Osteocyte (in vitro differentiated cells): ENCODE results near the gene ADAM11. TPM values are rescaled to one million over a fixed set of nuclear protein-coding genes. Genes with fewer than 3 reads are reported as not detected.

Experiments
- DNase-seq: peaks from one replicate; pipeline ENCODE4 v3.0.0; 2021; ENCODE audit warnings: mixed read lengths; ENCODE audit not compliant: unreplicated experiment; ENCODE audit errors: extremely low spot score
- H3K27ac Mint-ChIP-seq: one replicate; pipeline ENCODE4 v1.8.0; 2021; ENCODE audit warnings: mild to moderate bottlenecking, mixed read lengths; ENCODE audit not compliant: unreplicated experiment
- H3K27me3 Mint-ChIP-seq: one replicate; pipeline ENCODE4 v1.8.0; 2021; ENCODE audit warnings: mixed read lengths; ENCODE audit not compliant: unreplicated experiment
- H3K36me3 Mint-ChIP-seq: one replicate; pipeline ENCODE4 v1.8.0; 2021; ENCODE audit warnings: mixed read lengths; ENCODE audit not compliant: unreplicated experiment
- H3K4me1 Mint-ChIP-seq: one replicate; pipeline ENCODE4 v1.8.0; 2021; ENCODE audit warnings: mixed read lengths; ENCODE audit not compliant: unreplicated experiment
- H3K4me3 Mint-ChIP-seq: one replicate; pipeline ENCODE4 v1.8.0; 2021; ENCODE audit warnings: mild to moderate bottlenecking, moderate library complexity, mixed read lengths; ENCODE audit not compliant: unreplicated experiment
- H3K9me3 Mint-ChIP-seq: one replicate; pipeline ENCODE4 v1.8.0; 2021; ENCODE audit warnings: mixed read lengths; ENCODE audit not compliant: unreplicated experiment
- total RNA-seq: library from RNA; stranded (reverse); gene quantifications from 2 replicates; pipeline ENCODE4 v1.2.1, GENCODE V29; 2021
- TF ChIP-seq, protein P1 (sequence below): fragments of 200-600 bp; sonication (generic); IDR thresholded peaks from 2 replicates; pipeline ENCODE4 v1.5.0; 2021; ENCODE audit warnings: antibody characterized with exemption, mild to moderate bottlenecking, moderate library complexity

The ADAM11 gene
- total RNA-seq, 1 donor from 2014 or later = 1.0 TPM

DNA sequence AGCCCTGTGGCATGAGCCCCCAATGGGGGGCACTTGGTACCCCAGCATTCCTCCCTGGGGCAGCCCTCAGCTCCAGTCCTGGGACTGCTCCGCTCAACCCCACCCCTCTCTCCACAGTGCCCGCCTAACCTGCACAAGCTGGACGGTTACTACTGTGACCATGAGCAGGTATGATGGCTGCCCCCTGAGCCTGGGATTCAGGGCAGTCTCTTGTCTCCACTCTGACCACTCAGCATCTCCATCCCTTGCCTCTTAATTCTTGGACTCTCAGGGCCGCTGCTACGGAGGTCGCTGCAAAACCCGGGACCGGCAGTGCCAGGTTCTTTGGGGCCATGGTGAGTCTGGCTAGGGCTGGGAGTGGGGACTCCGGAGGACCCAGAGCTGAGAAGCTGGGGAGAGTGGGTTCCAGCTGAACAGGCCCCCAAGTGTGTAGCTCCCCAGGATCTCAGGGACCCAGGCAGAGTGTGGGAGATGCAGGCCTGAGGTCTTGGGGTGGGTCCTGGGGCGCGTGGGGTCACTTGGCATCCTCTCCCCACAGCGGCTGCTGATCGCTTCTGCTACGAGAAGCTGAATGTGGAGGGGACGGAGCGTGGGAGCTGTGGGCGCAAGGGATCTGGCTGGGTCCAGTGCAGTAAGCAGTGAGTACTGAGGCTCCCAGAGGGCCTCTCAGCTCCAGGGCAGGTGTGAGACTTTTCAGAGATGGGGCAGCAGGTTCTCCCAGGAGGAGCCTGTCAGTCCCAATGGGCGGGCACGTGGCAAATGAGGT is 18.0 kb downstream of the ADAM11 start:
- no peak for DNase-seq
- peak overlapping the region; percentile 81 for H3K4me3 Mint-ChIP-seq
- no peaks in the 10 kb centered on the region for H3K9me3 Mint-ChIP-seq
- H3K36me3 Mint-ChIP-seq = no peaks in the 10 kb centered on the region
- H3K27ac Mint-ChIP-seq = no peak overlapping the region
- peaks cover 6% of the 10 kb centered on the region for H3K27me3 Mint-ChIP-seq
- TF ChIP-seq, protein P1, sequence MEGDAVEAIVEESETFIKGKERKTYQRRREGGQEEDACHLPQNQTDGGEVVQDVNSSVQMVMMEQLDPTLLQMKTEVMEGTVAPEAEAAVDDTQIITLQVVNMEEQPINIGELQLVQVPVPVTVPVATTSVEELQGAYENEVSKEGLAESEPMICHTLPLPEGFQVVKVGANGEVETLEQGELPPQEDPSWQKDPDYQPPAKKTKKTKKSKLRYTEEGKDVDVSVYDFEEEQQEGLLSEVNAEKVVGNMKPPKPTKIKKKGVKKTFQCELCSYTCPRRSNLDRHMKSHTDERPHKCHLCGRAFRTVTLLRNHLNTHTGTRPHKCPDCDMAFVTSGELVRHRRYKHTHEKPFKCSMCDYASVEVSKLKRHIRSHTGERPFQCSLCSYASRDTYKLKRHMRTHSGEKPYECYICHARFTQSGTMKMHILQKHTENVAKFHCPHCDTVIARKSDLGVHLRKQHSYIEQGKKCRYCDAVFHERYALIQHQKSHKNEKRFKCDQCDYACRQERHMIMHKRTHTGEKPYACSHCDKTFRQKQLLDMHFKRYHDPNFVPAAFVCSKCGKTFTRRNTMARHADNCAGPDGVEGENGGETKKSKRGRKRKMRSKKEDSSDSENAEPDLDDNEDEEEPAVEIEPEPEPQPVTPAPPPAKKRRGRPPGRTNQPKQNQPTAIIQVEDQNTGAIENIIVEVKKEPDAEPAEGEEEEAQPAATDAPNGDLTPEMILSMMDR = no peak
- H3K4me1 Mint-ChIP-seq = peaks cover 12% of the 10 kb centered on the region

DNA sequence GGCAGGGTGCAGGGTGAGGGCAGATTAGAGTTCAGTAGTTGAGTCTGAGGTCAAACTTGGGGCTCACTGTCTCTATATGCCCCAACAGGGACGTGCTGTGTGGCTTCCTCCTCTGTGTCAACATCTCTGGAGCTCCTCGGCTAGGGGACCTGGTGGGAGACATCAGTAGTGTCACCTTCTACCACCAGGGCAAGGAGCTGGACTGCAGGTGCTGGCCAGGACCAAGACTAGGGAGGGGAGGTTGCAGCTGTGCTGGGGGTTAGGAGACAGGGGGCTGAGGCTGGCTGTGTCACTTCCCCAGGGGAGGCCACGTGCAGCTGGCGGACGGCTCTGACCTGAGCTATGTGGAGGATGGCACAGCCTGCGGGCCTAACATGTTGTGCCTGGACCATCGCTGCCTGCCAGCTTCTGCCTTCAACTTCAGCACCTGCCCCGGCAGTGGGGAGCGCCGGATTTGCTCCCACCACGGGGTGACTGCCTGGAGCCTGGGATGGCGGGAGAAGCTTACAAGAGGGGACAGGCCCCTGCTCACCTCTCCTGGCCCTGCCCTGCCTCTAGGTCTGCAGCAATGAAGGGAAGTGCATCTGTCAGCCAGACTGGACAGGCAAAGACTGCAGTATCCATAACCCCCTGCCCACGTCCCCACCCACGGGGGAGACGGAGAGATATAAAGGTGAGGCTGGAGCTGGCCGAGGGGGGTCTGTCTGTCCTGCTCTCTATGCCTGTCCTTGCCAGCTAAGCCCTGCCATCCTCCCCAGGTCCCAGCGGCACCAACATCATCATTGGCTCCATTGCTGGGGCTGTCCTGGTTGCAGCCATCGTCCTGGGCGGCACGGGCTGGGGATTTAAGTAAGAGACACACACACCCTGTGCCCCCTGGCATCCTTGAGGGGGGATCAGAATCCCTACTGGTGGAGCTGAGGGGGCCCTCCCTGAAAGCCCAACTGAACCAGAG is 18.9 kb downstream of the ADAM11 start:
- H3K4me1 Mint-ChIP-seq = peaks cover 15% of the 10 kb centered on the region
- no peaks in the 10 kb centered on the region for H3K9me3 Mint-ChIP-seq
- peaks cover 6% of the 10 kb centered on the region for H3K27me3 Mint-ChIP-seq
- H3K4me3 Mint-ChIP-seq = no peak overlapping the region
- H3K27ac Mint-ChIP-seq = no peak overlapping the region
- H3K36me3 Mint-ChIP-seq = no peaks in the 10 kb centered on the region
- TF ChIP-seq, protein P1 = no peak
- DNase-seq = no peak

DNA sequence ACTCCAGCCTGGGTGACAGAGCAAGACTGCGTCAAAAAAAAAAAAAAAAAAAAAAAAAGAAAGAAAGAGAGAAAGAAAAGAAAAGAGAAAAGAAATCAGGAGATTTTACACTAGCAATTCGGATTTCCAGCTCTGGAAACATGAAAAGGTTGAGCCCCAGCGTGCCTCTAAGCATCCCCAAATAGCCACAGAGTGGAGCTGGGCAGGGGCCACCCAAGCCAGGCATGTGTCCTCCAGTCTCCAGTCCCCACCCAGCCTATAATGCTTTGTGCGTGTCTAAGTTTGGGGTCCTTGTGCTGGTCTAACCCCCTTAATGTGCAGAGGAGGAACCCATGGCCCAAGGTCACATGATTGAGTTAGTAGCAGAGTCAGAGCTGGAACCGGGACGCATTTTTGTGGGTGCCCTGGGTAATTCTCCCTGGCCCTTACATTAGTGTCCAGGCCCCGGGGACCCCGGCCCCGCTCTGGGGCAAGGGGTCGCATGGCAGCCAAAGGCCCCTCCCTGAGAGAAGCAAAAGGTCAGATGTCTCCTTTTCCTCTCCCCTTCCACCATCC is 19.9 kb downstream of the ADAM11 start:
- H3K4me1 Mint-ChIP-seq = peaks cover 15% of the 10 kb centered on the region

DNA sequence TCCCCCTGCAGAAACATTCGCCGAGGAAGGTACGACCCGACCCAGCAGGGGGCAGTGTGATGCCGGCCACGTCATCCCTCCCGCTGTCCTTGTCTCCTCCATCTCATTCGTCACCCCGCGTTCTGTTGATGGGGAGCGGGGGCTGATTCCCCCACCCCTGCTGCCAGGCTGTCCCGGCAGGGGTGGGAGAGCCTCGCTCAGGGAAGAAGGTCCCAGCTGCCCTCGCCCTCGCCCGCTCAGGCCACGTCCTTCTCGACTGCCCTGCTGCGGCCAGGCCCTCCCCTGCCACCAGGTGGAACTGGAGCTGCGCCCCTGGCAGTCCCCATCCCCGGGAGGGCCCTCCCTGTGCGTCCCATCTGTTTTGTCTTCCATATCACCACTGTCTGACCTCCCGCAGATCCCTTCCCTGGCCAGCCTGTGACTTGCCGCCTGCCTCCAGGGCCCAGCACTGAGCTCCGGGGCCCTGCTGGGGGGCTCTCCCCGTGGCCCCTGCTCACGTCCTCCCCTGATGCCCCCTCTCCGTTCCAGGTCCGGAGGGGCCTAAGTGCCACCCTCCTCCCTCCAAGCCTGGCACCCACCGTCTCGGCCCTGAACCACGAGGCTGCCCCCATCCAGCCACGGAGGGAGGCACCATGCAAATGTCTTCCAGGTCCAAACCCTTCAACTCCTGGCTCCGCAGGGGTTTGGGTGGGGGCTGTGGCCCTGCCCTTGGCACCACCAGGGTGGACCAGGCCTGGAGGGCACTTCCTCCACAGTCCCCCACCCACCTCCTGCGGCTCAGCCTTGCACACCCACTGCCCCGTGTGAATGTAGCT is 20.6 kb downstream of the ADAM11 start:
- H3K9me3 Mint-ChIP-seq = no peaks in the 10 kb centered on the region
- peak overlapping the region; percentile 54 for H3K27ac Mint-ChIP-seq
- no peaks in the 10 kb centered on the region for H3K36me3 Mint-ChIP-seq
- H3K4me1 Mint-ChIP-seq = peaks cover 15% of the 10 kb centered on the region
- TF ChIP-seq, protein P1 = peak; percentile 87
- H3K4me3 Mint-ChIP-seq = peak overlapping the region; percentile 69
- no peaks in the 10 kb centered on the region for H3K27me3 Mint-ChIP-seq
- DNase-seq = no peak

More for the DNA sequence above, 19.9 kb downstream of the ADAM11 start:
- H3K27ac Mint-ChIP-seq = no peak overlapping the region
- TF ChIP-seq, protein P1 = no peak
- H3K9me3 Mint-ChIP-seq = no peaks in the 10 kb centered on the region
- no peak for DNase-seq
- H3K27me3 Mint-ChIP-seq = peaks cover 2% of the 10 kb centered on the region
- no peaks in the 10 kb centered on the region for H3K36me3 Mint-ChIP-seq
- H3K4me3 Mint-ChIP-seq = peak overlapping the region; percentile 69
